Spleen (tissue), 7 donors: ENCODE results near the gene FNDC7.

Experiments used
- CTCF ChIP-seq, 11 experiments: fragments of 200-600 bp in 7 of 11; fragments of 450-650 bp in 4 of 11; sonication (generic) in 4 of 11; IDR thresholded peaks in 8 of 11; conservative IDR thresholded peaks in 3 of 11; 1 replicate in 7 of 11; 2 replicates in 4 of 11; pipeline versions ENCODE4 v1.4.0 to v1.8.0; 2016 to 2021; ENCODE audit warnings: antibody characterized with exemption in 11 of 11, inconsistent platforms in 4 of 11, mild to moderate bottlenecking in 1 of 11
- POLR2A ChIP-seq, 3 donors: fragments of 450-650 bp; IDR thresholded peaks; one replicate each; pipeline ENCODE4 v1.5.1; 2017; ENCODE audit warnings: antibody characterized with exemption in 3 of 3, mild to moderate bottlenecking in 1 of 3
- POLR2AphosphoS5 ChIP-seq, 3 donors: sonication (generic); formaldehyde crosslinking; IDR thresholded peaks; one replicate each; pipeline ENCODE4 v1.5.1; 2017; ENCODE audit warnings: antibody characterized with exemption in 3 of 3
- donor health status: DM: no; HTN: no; CAD: no; lungs with moderate emphysema.
- donor health status: DM: no; HTN: no; CAD: no.
- donor health status: DM: no; HTN: no; CAD: no.

- no peak for TF ChIP-seq POLR2AphosphoS5 (IDR thresholded peaks at IDR 0.05)
- TF ChIP-seq POLR2A (IDR thresholded peaks at IDR 0.05): no peak
- TF ChIP-seq CTCF (IDR thresholded peaks at IDR 0.05 in 8 of 11, conservative IDR thresholded peaks at IDR 0.05 in 3 of 11): no peak
Observed at GRCh38 chr1:108715932-108716331, 3.2 kb downstream of the FNDC7 start.
